GM23338 (cell line): Measurements from ENCODE around the gene KSR2.

Source experiments
- EZH2 ChIP-seq: fragments of 200-600 bp; sonication (generic); IDR thresholded peaks from one replicate; pipeline ENCODE4 v1.8.0; 2017; ENCODE audit warnings: antibody characterized with exemption, mild to moderate bottlenecking, low read depth; ENCODE audit not compliant: unreplicated experiment
- EZH2phosphoT487 ChIP-seq: fragments of 200-600 bp; sonication (generic); IDR thresholded peaks from one replicate; pipeline ENCODE4 v1.8.1; 2018; ENCODE audit warnings: antibody characterized with exemption; ENCODE audit not compliant: unreplicated experiment
- JUNB ChIP-seq: IDR thresholded peaks from one replicate; pipeline ENCODE4 v1.6.1; 2016; ENCODE audit warnings: antibody characterized with exemption; ENCODE audit not compliant: unreplicated experiment
- NANOG ChIP-seq: IDR thresholded peaks from 2 replicates; pipeline ENCODE4 v1.6.1; 2016; ENCODE audit warnings: antibody characterized with exemption, borderline replicate concordance
- POLR2AphosphoS5 ChIP-seq: IDR thresholded peaks from 2 replicates; pipeline ENCODE4 v1.6.1; 2016; ENCODE audit warnings: antibody characterized with exemption, low read depth
- ZNF114 ChIP-seq: fragments of 250-450 bp; sonication (Bioruptor Pico); IDR thresholded peaks from 2 replicates; pipeline ENCODE4 v1.5.0; 2020; ENCODE audit warnings: mild to moderate bottlenecking, moderate library complexity
- TF ChIP-seq, protein P1 (sequence below), 2 experiments: fragments of 200-600 bp in 1 of 2; sonication (generic) in 1 of 2; conservative IDR thresholded peaks; 2 replicates each; pipeline versions ENCODE4 v1.5.1 to v1.6.1; 2016 to 2017; ENCODE audit warnings: antibody characterized with exemption in 2 of 2, low read depth in 2 of 2, mild to moderate bottlenecking in 2 of 2, moderate library complexity in 1 of 2
- TF ChIP-seq, protein P2 (sequence below): IDR thresholded peaks from one replicate; pipeline ENCODE4 v1.6.1; 2018; ENCODE audit warnings: antibody characterized with exemption; ENCODE audit not compliant: unreplicated experiment

DNA sequence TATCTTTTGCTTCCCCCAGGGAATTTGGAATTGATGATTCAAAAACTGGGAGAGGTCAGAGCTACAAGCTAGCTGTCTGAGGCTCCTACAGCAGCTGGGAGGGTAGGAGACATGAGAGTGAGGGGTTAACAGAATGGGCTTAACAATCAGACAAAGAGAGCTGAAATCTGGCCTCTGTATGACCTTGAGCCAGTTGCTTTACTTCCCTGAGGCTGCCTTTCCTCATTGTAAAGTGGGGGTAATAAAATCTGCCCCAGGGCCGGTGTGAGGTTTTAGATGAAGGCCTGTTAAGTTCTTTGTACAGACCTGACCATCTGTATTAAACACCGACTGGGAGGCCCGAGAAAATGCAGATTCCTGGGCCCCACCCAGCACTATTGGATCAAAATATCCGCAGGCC is 443.0 kb downstream of the KSR2 start:
- TF ChIP-seq, protein P1, sequence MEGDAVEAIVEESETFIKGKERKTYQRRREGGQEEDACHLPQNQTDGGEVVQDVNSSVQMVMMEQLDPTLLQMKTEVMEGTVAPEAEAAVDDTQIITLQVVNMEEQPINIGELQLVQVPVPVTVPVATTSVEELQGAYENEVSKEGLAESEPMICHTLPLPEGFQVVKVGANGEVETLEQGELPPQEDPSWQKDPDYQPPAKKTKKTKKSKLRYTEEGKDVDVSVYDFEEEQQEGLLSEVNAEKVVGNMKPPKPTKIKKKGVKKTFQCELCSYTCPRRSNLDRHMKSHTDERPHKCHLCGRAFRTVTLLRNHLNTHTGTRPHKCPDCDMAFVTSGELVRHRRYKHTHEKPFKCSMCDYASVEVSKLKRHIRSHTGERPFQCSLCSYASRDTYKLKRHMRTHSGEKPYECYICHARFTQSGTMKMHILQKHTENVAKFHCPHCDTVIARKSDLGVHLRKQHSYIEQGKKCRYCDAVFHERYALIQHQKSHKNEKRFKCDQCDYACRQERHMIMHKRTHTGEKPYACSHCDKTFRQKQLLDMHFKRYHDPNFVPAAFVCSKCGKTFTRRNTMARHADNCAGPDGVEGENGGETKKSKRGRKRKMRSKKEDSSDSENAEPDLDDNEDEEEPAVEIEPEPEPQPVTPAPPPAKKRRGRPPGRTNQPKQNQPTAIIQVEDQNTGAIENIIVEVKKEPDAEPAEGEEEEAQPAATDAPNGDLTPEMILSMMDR (conservative IDR thresholded peaks at IDR 0.05; ENCODE audit: low read depth in 2 of 2): no peak
- TF ChIP-seq POLR2AphosphoS5: no peak
- TF ChIP-seq EZH2: no peak
- TF ChIP-seq, protein P2, sequence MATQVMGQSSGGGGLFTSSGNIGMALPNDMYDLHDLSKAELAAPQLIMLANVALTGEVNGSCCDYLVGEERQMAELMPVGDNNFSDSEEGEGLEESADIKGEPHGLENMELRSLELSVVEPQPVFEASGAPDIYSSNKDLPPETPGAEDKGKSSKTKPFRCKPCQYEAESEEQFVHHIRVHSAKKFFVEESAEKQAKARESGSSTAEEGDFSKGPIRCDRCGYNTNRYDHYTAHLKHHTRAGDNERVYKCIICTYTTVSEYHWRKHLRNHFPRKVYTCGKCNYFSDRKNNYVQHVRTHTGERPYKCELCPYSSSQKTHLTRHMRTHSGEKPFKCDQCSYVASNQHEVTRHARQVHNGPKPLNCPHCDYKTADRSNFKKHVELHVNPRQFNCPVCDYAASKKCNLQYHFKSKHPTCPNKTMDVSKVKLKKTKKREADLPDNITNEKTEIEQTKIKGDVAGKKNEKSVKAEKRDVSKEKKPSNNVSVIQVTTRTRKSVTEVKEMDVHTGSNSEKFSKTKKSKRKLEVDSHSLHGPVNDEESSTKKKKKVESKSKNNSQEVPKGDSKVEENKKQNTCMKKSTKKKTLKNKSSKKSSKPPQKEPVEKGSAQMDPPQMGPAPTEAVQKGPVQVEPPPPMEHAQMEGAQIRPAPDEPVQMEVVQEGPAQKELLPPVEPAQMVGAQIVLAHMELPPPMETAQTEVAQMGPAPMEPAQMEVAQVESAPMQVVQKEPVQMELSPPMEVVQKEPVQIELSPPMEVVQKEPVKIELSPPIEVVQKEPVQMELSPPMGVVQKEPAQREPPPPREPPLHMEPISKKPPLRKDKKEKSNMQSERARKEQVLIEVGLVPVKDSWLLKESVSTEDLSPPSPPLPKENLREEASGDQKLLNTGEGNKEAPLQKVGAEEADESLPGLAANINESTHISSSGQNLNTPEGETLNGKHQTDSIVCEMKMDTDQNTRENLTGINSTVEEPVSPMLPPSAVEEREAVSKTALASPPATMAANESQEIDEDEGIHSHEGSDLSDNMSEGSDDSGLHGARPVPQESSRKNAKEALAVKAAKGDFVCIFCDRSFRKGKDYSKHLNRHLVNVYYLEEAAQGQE: no peak
- no peak for TF ChIP-seq JUNB
- no peak for TF ChIP-seq NANOG
- no peak for TF ChIP-seq EZH2phosphoT487
- no peak for TF ChIP-seq ZNF114
